Activated naive CD8-positive, alpha-beta T cell treated with anti-CD3 and anti-CD28 coated beads for 36 hours (primary cell): ENCODE data around the gene TATDN2. TPM values are rescaled to one million over a fixed set of nuclear protein-coding genes. Genes with fewer than 3 reads are reported as not detected.

Source experiments
- DNase-seq: peaks from one replicate; pipeline ENCODE4 v3.0.0; 2021
- H3K27ac Mint-ChIP-seq: one replicate; pipeline ENCODE4 v1.8.0; 2022; ENCODE audit warnings: mild to moderate bottlenecking, moderate library complexity, mixed read lengths
- H3K27me3 Mint-ChIP-seq: one replicate; pipeline ENCODE4 v1.8.0; 2022; ENCODE audit warnings: mild to moderate bottlenecking, mixed read lengths
- H3K36me3 Mint-ChIP-seq: one replicate; pipeline ENCODE4 v1.8.0; 2021; ENCODE audit warnings: mild to moderate bottlenecking, mixed read lengths
- H3K4me1 Mint-ChIP-seq: one replicate; pipeline ENCODE4 v1.8.0; 2021; ENCODE audit warnings: mixed read lengths
- H3K4me3 Mint-ChIP-seq: one replicate; pipeline ENCODE4 v1.8.0; 2022; ENCODE audit warnings: mild to moderate bottlenecking, moderate library complexity, mixed read lengths
- H3K9me3 Mint-ChIP-seq: one replicate; pipeline ENCODE4 v1.8.0; 2022; ENCODE audit warnings: mixed read lengths
- total RNA-seq, 2 experiments: library from RNA; stranded (reverse); gene quantifications; one replicate each; pipeline ENCODE4 v1.2.3, GENCODE V29; 2021

The TATDN2 gene
- total RNA-seq = 10 to 100 TPM; 41.6 to 48.5 TPM

GRCh38 chr3:10248184-10248983 is at the start of gene TATDN2:
Gene TATDN2, plus strand, starts transcription at chr3:10248459. Its CDS starts 742 bp downstream, at chr3:10249201.
- H3K4me1 Mint-ChIP-seq = peaks cover 46% of the 10 kb centered on the region
- peak within 1 kb of the TSS; percentile 93 for H3K27ac Mint-ChIP-seq
- H3K27me3 Mint-ChIP-seq = no peaks in the 10 kb centered on the region
- DNase-seq = peak; percentile 96
- H3K9me3 Mint-ChIP-seq = peaks cover 27% of the 10 kb centered on the region
- H3K36me3 Mint-ChIP-seq = peaks cover 81% of the 10 kb centered on the region
- H3K4me3 Mint-ChIP-seq = peak within 1 kb of the TSS; percentile 91

GRCh38 chr3:10198761-10199649 is 49.3 kb upstream of the TATDN2 start:
- peak overlapping the region; percentile 43 for H3K4me3 Mint-ChIP-seq
- peaks cover 2% of the 10 kb centered on the region for H3K36me3 Mint-ChIP-seq
- H3K4me1 Mint-ChIP-seq = peaks cover 61% of the 10 kb centered on the region
- peak overlapping the region; percentile 93 for H3K27ac Mint-ChIP-seq
- peak; percentile 73 for DNase-seq
- H3K9me3 Mint-ChIP-seq = no peaks in the 10 kb centered on the region
- H3K27me3 Mint-ChIP-seq = no peaks in the 10 kb centered on the region

GRCh38 chr3:10204921-10205320 is 43.3 kb upstream of the TATDN2 start:
- H3K36me3 Mint-ChIP-seq = peaks cover 2% of the 10 kb centered on the region
- no peak for DNase-seq
- H3K27me3 Mint-ChIP-seq = no peaks in the 10 kb centered on the region
- H3K9me3 Mint-ChIP-seq = no peaks in the 10 kb centered on the region
- no peak overlapping the region for H3K4me3 Mint-ChIP-seq
- H3K27ac Mint-ChIP-seq = no peak overlapping the region
- H3K4me1 Mint-ChIP-seq = peaks cover 18% of the 10 kb centered on the region

GRCh38 chr3:10205451-10206165 is 42.7 kb upstream of the TATDN2 start:
- Mint-ChIP-seq H3K4me1 (peaks cover 18% of the 10 kb centered on the region), H3K27ac (no peak overlapping the region), H3K9me3 (no peaks in the 10 kb centered on the region), H3K27me3 (no peaks in the 10 kb centered on the region), H3K4me3 (no peak overlapping the region), H3K36me3 (peaks cover 2% of the 10 kb centered on the region)
- DNase-seq = no peak

- Mint-ChIP-seq H3K27ac (no peak overlapping the region), H3K9me3 (no peaks in the 10 kb centered on the region), H3K4me3 (no peak overlapping the region), H3K27me3 (no peaks in the 10 kb centered on the region), H3K4me1 (peaks cover 16% of the 10 kb centered on the region), H3K36me3 (peaks cover 2% of the 10 kb centered on the region)
- DNase-seq = no peak
Measured at GRCh38 chr3:10206166-10206511, 42.1 kb upstream of the TATDN2 start.

- no peaks in the 10 kb centered on the region for H3K9me3 Mint-ChIP-seq
- H3K4me3 Mint-ChIP-seq = no peak overlapping the region
- H3K36me3 Mint-ChIP-seq = peaks cover 3% of the 10 kb centered on the region
- H3K27ac Mint-ChIP-seq = no peak overlapping the region
- H3K27me3 Mint-ChIP-seq = no peaks in the 10 kb centered on the region
- H3K4me1 Mint-ChIP-seq = no peaks in the 10 kb centered on the region
- no peak for DNase-seq
Measured at GRCh38 chr3:10213156-10213792, 35.0 kb upstream of the TATDN2 start.

- Mint-ChIP-seq H3K36me3 (peaks cover 8% of the 10 kb centered on the region), H3K27ac (no peak overlapping the region), H3K4me3 (no peak overlapping the region), H3K4me1 (peaks cover 5% of the 10 kb centered on the region), H3K27me3 (no peaks in the 10 kb centered on the region), H3K9me3 (no peaks in the 10 kb centered on the region)
- no peak for DNase-seq
Measured at GRCh38 chr3:10215578-10216368, 32.5 kb upstream of the TATDN2 start.

- Mint-ChIP-seq H3K36me3 (peaks cover 11% of the 10 kb centered on the region), H3K4me1 (peaks cover 14% of the 10 kb centered on the region), H3K4me3 (no peak overlapping the region), H3K27ac (no peak overlapping the region), H3K9me3 (no peaks in the 10 kb centered on the region), H3K27me3 (no peaks in the 10 kb centered on the region)
- DNase-seq = no peak
Measured at GRCh38 chr3:10217359-10217758, 30.9 kb upstream of the TATDN2 start.

GRCh38 chr3:10219737-10220136 is 28.5 kb upstream of the TATDN2 start:
- DNase-seq = no peak
- Mint-ChIP-seq H3K27ac (no peak overlapping the region), H3K36me3 (peaks cover 16% of the 10 kb centered on the region), H3K27me3 (no peaks in the 10 kb centered on the region), H3K9me3 (peaks cover 2% of the 10 kb centered on the region), H3K4me1 (peaks cover 29% of the 10 kb centered on the region), H3K4me3 (no peak overlapping the region)

GRCh38 chr3:10223676-10224639 is 24.3 kb upstream of the TATDN2 start:
- Mint-ChIP-seq H3K27ac (peak overlapping the region; percentile 28), H3K36me3 (peaks cover 17% of the 10 kb centered on the region), H3K27me3 (no peaks in the 10 kb centered on the region), H3K4me3 (no peak overlapping the region), H3K9me3 (peaks cover 2% of the 10 kb centered on the region), H3K4me1 (peaks cover 58% of the 10 kb centered on the region)
- DNase-seq = peak; percentile 26

GRCh38 chr3:10224794-10225665 is 23.2 kb upstream of the TATDN2 start:
- peaks cover 21% of the 10 kb centered on the region for H3K36me3 Mint-ChIP-seq

GRCh38 chr3:10226293-10226692 is 22.0 kb upstream of the TATDN2 start:
- Mint-ChIP-seq H3K4me3 (no peak overlapping the region), H3K4me1 (peaks cover 57% of the 10 kb centered on the region), H3K9me3 (peaks cover 2% of the 10 kb centered on the region), H3K27ac (no peak overlapping the region), H3K36me3 (peaks cover 14% of the 10 kb centered on the region), H3K27me3 (no peaks in the 10 kb centered on the region)
- no peak for DNase-seq

More at GRCh38 chr3:10224794-10225665, 23.2 kb upstream of the TATDN2 start:
- H3K9me3 Mint-ChIP-seq = peaks cover 2% of the 10 kb centered on the region
- DNase-seq = peak; percentile 60
- no peaks in the 10 kb centered on the region for H3K27me3 Mint-ChIP-seq
- H3K4me3 Mint-ChIP-seq = peak overlapping the region; percentile 55
- H3K4me1 Mint-ChIP-seq = peaks cover 64% of the 10 kb centered on the region
- peak overlapping the region; percentile 89 for H3K27ac Mint-ChIP-seq
